Measurements from ENCODE around the gene HTD2.
"Not testable (repeated sequence)": the region's sequence is repeated elsewhere in the genome, so short reads cannot be mapped to it uniquely, and the experiment has no call there.

Gene HTD2

GRCh38 chr3:58337190-58337589, 30.9 kb downstream of the HTD2 start:
- ChIA-PET POLR2A (ENCODE audit: low non-redundant PET) (no interaction called here), CTCF (no interaction called here)
- no peak for TF ChIP-seq CTCF (conservative IDR thresholded peaks at IDR 0.05; ENCODE audit: low read depth)
- no peak for DNase-seq (ENCODE audit: low spot score)
- peak overlapping the region; percentile 66; the same call in 1 of the 2 replicates for H3K27ac ChIP-seq

- CTCF ChIA-PET; H3K27ac ChIP-seq; DNase-seq (ENCODE audit: low spot score); POLR2A ChIA-PET (ENCODE audit: low non-redundant PET): not testable (repeated sequence)
These were observed 32.8 kb downstream of the HTD2 start for GRCh38 chr3:58339146-58339545.

GRCh38 chr3:58340594-58341244, 34.4 kb downstream of the HTD2 start:
- CTCF ChIA-PET, result no interaction called here
- POLR2A ChIA-PET (ENCODE audit: low non-redundant PET), result no interaction called here
- TF ChIP-seq CTCF (conservative IDR thresholded peaks at IDR 0.05; ENCODE audit: low read depth), result no peak
- DNase-seq (ENCODE audit: low spot score), result no peak
- no peak overlapping the region for H3K27ac ChIP-seq

GRCh38 chr3:58341376-58341775, 35.1 kb downstream of the HTD2 start:
- CTCF ChIA-PET, result no interaction called here
- no peak for DNase-seq (ENCODE audit: low spot score)
- H3K27ac ChIP-seq, result no peak overlapping the region
- POLR2A ChIA-PET (ENCODE audit: low non-redundant PET), result no interaction called here
- TF ChIP-seq CTCF (conservative IDR thresholded peaks at IDR 0.05; ENCODE audit: low read depth), result no peak

- no peak for DNase-seq (ENCODE audit: low spot score)
- ChIA-PET POLR2A (ENCODE audit: low non-redundant PET) (no interaction called here), CTCF (interaction anchor here (0.6 kb wide), 1 partner anchor 1338 kb away, joined by 3 read pairs; no protein-coding TSS in a partner anchor)
- no peak for TF ChIP-seq CTCF (conservative IDR thresholded peaks at IDR 0.05; ENCODE audit: low read depth)
- H3K27ac ChIP-seq, result no peak overlapping the region
These were observed 36.4 kb downstream of the HTD2 start for GRCh38 chr3:58342676-58343075.

- DNase-seq (ENCODE audit: low spot score), result no peak
These were observed 39.1 kb downstream of the HTD2 start for GRCh38 chr3:58345457-58345856.

More at GRCh38 chr3:58345457-58345856, 39.1 kb downstream of the HTD2 start:
- ChIA-PET POLR2A (ENCODE audit: low non-redundant PET) (no interaction called here), CTCF (no interaction called here)
- H3K27ac ChIP-seq, result no peak overlapping the region
- TF ChIP-seq CTCF (conservative IDR thresholded peaks at IDR 0.05; ENCODE audit: low read depth), result no peak
